Stomach smooth muscle (tissue), 2 donors: ENCODE results near the gene MIPOL1.

Experiments used
- H3K27ac ChIP-seq: one replicate; pipeline ENCODE4 v1.7.0; 2013; ENCODE audit warnings: mild to moderate bottlenecking, low read length, inconsistent platforms
- H3K27me3 ChIP-seq, 2 donors: one replicate each; pipeline ENCODE4 v1.7.0; 2013; ENCODE audit warnings: low read length in 2 of 2; ENCODE audit not compliant: insufficient read depth in 2 of 2, control insufficient read depth in 1 of 2
- H3K36me3 ChIP-seq, 2 donors: one replicate each; pipeline ENCODE4 v1.7.0; 2013; ENCODE audit warnings: low read length in 2 of 2; ENCODE audit not compliant: control insufficient read depth in 2 of 2, insufficient read depth in 2 of 2
- H3K4me1 ChIP-seq: one replicate; pipeline ENCODE4 v1.7.0; 2013; ENCODE audit warnings: low read length; ENCODE audit not compliant: control insufficient read depth, insufficient read depth
- H3K4me3 ChIP-seq, 2 donors: one replicate each; pipeline ENCODE4 v1.7.0; 2013; ENCODE audit warnings: low read length in 2 of 2
- H3K9ac ChIP-seq, 2 donors: one replicate each; pipeline ENCODE4 v1.7.0; 2013; ENCODE audit warnings: low read length in 2 of 2, mild to moderate bottlenecking in 1 of 2
- H3K9me3 ChIP-seq, 2 donors: one replicate each; pipeline ENCODE4 v1.7.0; 2013; ENCODE audit warnings: low read length in 2 of 2; ENCODE audit not compliant: control insufficient read depth in 2 of 2
- donor health status: healthy.
- donor health status: Pancreatic carcinoma.

MIPOL1 gene

GRCh38 chr14:37585101-37585511 is 387.4 kb downstream of the MIPOL1 start:
- no peaks in the 10 kb centered on the region for H3K36me3 ChIP-seq
- H3K27me3 ChIP-seq: peaks cover 42 to 69% of the 10 kb centered on the region in 2 donors
- no peak overlapping the region for H3K9ac ChIP-seq
- H3K4me1 ChIP-seq: peaks cover 15% of the 10 kb centered on the region
- H3K9me3 ChIP-seq: no peaks in the 10 kb centered on the region
- H3K4me3 ChIP-seq: no peak overlapping the region
- no peak overlapping the region for H3K27ac ChIP-seq

GRCh38 chr14:37585971-37586796 is 388.4 kb downstream of the MIPOL1 start:
- peaks cover 15% of the 10 kb centered on the region for H3K4me1 ChIP-seq
- H3K36me3 ChIP-seq: no peaks in the 10 kb centered on the region
- no peak overlapping the region for H3K9ac ChIP-seq
- no peak overlapping the region for H3K4me3 ChIP-seq
- no peak overlapping the region for H3K27ac ChIP-seq
- H3K27me3 ChIP-seq: peaks cover 51 to 80% of the 10 kb centered on the region in 2 donors
- peaks cover 0 to 4% of the 10 kb centered on the region in 2 donors for H3K9me3 ChIP-seq

- Histone ChIP-seq H3K36me3 (no peaks in the 10 kb centered on the region), H3K4me1 (peaks cover 17% of the 10 kb centered on the region), H3K27me3 (peaks cover 55 to 85% of the 10 kb centered on the region in 2 donors), H3K4me3 (no peak overlapping the region), H3K9me3 (peaks cover 0 to 4% of the 10 kb centered on the region in 2 donors), H3K27ac (no peak overlapping the region), H3K9ac (no peak overlapping the region)
Measured at GRCh38 chr14:37586797-37587130, 389.0 kb downstream of the MIPOL1 start.

GRCh38 chr14:37587131-37587803 is 389.5 kb downstream of the MIPOL1 start:
- Histone ChIP-seq H3K27me3 (peaks cover 56 to 90% of the 10 kb centered on the region in 2 donors), H3K36me3 (no peaks in the 10 kb centered on the region), H3K4me3 (no peak overlapping the region), H3K4me1 (peaks cover 17% of the 10 kb centered on the region), H3K27ac (no peak overlapping the region), H3K9me3 (peaks cover 0 to 4% of the 10 kb centered on the region in 2 donors), H3K9ac (no peak overlapping the region)

- peaks cover 19% of the 10 kb centered on the region for H3K4me1 ChIP-seq
- no peaks in the 10 kb centered on the region for H3K36me3 ChIP-seq
- peak overlapping the region in 1 of 2 donors; percentile 8 for H3K4me3 ChIP-seq
- no peak overlapping the region for H3K27ac ChIP-seq
- peaks cover 64 to 95% of the 10 kb centered on the region in 2 donors for H3K27me3 ChIP-seq
- H3K9ac ChIP-seq: no peak overlapping the region
- H3K9me3 ChIP-seq: peaks cover 0 to 4% of the 10 kb centered on the region in 2 donors
Measured at GRCh38 chr14:37587881-37588666, 390.3 kb downstream of the MIPOL1 start.

GRCh38 chr14:37588667-37588955 is 390.9 kb downstream of the MIPOL1 start:
- no peaks in the 10 kb centered on the region for H3K36me3 ChIP-seq
- H3K9me3 ChIP-seq: peaks cover 0 to 4% of the 10 kb centered on the region in 2 donors
- H3K27ac ChIP-seq: no peak overlapping the region
- peak overlapping the region in 1 of 2 donors; percentile 8 for H3K4me3 ChIP-seq
- no peak overlapping the region for H3K9ac ChIP-seq
- peaks cover 16% of the 10 kb centered on the region for H3K4me1 ChIP-seq
- peaks cover 66 to 95% of the 10 kb centered on the region in 2 donors for H3K27me3 ChIP-seq

GRCh38 chr14:37588956-37589714 is 391.4 kb downstream of the MIPOL1 start:
- H3K36me3 ChIP-seq: no peaks in the 10 kb centered on the region
- H3K9me3 ChIP-seq: peaks cover 0 to 4% of the 10 kb centered on the region in 2 donors
- H3K4me1 ChIP-seq: peaks cover 15% of the 10 kb centered on the region
- no peak overlapping the region for H3K27ac ChIP-seq
- peaks cover 71 to 95% of the 10 kb centered on the region in 2 donors for H3K27me3 ChIP-seq
- no peak overlapping the region for H3K9ac ChIP-seq
- H3K4me3 ChIP-seq: no peak overlapping the region

GRCh38 chr14:37589715-37590427 is 392.1 kb downstream of the MIPOL1 start:
- Histone ChIP-seq H3K9ac (no peak overlapping the region), H3K4me3 (no peak overlapping the region), H3K27me3 (peaks cover 66 to 92% of the 10 kb centered on the region in 2 donors), H3K36me3 (no peaks in the 10 kb centered on the region), H3K9me3 (peaks cover 0 to 4% of the 10 kb centered on the region in 2 donors), H3K4me1 (peaks cover 16% of the 10 kb centered on the region), H3K27ac (no peak overlapping the region)

GRCh38 chr14:37590428-37591139 is 392.8 kb downstream of the MIPOL1 start:
- Histone ChIP-seq H3K27ac (no peak overlapping the region), H3K4me3 (no peak overlapping the region), H3K9me3 (peaks cover 0 to 4% of the 10 kb centered on the region in 2 donors), H3K4me1 (peaks cover 19% of the 10 kb centered on the region), H3K36me3 (no peaks in the 10 kb centered on the region), H3K27me3 (peaks cover 61 to 88% of the 10 kb centered on the region in 2 donors), H3K9ac (no peak overlapping the region)
